T-cell (primary cell): Measurements from ENCODE around the gene RGPD6. TPM values are rescaled to one million over a fixed set of nuclear protein-coding genes. Genes with fewer than 3 reads are reported as not detected.
"Not testable (repeated sequence)": the region's sequence is repeated elsewhere in the genome, so short reads cannot be mapped to it uniquely, and the experiment has no call there.

Experiments used
- ATAC-seq, 4 experiments: fragments of 200-7000 bp in 3 of 4; fragments of 150-1000 bp in 1 of 4; cut with Tn5 transposase; replicated peaks in 1 of 4; 1 replicate in 3 of 4; 2 replicates in 1 of 4; pipeline ENCODE4 v1.10.0; 2021; ENCODE audit warnings: moderate library complexity in 3 of 4, mild to moderate bottlenecking in 2 of 4, moderate number of reproducible peaks in 1 of 4
- CTCF ChIA-PET, 2 donors: fragments of 300-600 bp; sonication (Branson Sonifier 250); formaldehyde crosslinking; loops; one replicate each; lab custom pipeline; 2022; ENCODE audit warnings: antibody characterized with exemption in 2 of 2; lab: Charles Lee
- POLR2A ChIA-PET, 2 donors: fragments of 300-600 bp; sonication (Branson Sonifier 250); formaldehyde crosslinking; loops; one replicate each; lab custom pipeline; 2022; ENCODE audit warnings: antibody characterized with exemption in 2 of 2; lab: Charles Lee
- DNase-seq, 35 experiments: peaks; one replicate each; pipeline versions ENCODE4 v3.0.0 to v3.0.0-alpha.2; 2013 to 2023
- H3K27ac ChIP-seq: one replicate; pipeline ENCODE4 v1.5.1; 2013; ENCODE audit warnings: low read length
- H3K27me3 ChIP-seq, 2 experiments: replicated peaks in 1 of 2; 1 replicate in 1 of 2; 2 replicates in 1 of 2; pipeline versions ENCODE4 v1.6.1 to v1.7.0; 2013; ENCODE audit warnings: low read length in 1 of 2, mixed read lengths in 1 of 2; ENCODE audit not compliant: control insufficient read depth in 2 of 2, insufficient read depth in 2 of 2; ENCODE audit errors: extremely low read depth in 1 of 2
- H3K36me3 ChIP-seq, 2 donors: 1 replicate in 1 of 2; 2 replicates in 1 of 2; pipeline versions ENCODE4 v1.6.1 to v1.7.0; 2013; ENCODE audit warnings: low read length in 1 of 2; ENCODE audit not compliant: control insufficient read depth in 2 of 2, insufficient read depth in 1 of 2; ENCODE audit errors: extremely low read depth in 1 of 2
- H3K4me1 ChIP-seq, 2 experiments: 1 replicate in 1 of 2; 2 replicates in 1 of 2; pipeline versions ENCODE4 v1.6.1 to v1.7.0; 2013; ENCODE audit warnings: low read length in 2 of 2, mixed read lengths in 1 of 2; ENCODE audit not compliant: insufficient read depth in 2 of 2, control insufficient read depth in 1 of 2; ENCODE audit errors: extremely low read depth in 1 of 2
- H3K4me3 ChIP-seq, 2 donors: 1 replicate in 1 of 2; 2 replicates in 1 of 2; pipeline versions ENCODE4 v1.5.1 to v1.7.0; 2013; ENCODE audit warnings: mild to moderate bottlenecking in 2 of 2, low read length in 1 of 2, moderate library complexity in 1 of 2; ENCODE audit not compliant: control insufficient read depth in 1 of 2; ENCODE audit errors: extremely low read depth in 1 of 2
- H3K9me3 ChIP-seq: 2 replicates; pipeline ENCODE4 v1.7.0; 2013
- H3K27ac Mint-ChIP-seq, 2 donors: one replicate each; pipeline ENCODE4 v1.8.0; 2020 to 2021; ENCODE audit warnings: mild to moderate bottlenecking in 2 of 2, mixed read lengths in 2 of 2
- H3K27me3 Mint-ChIP-seq, 2 donors: one replicate each; pipeline ENCODE4 v1.8.0; 2021 to 2022; ENCODE audit warnings: mixed read lengths in 2 of 2
- H3K36me3 Mint-ChIP-seq: one replicate; pipeline ENCODE4 v1.8.0; 2021; ENCODE audit warnings: mixed read lengths
- H3K4me1 Mint-ChIP-seq, 3 donors: one replicate each; pipeline ENCODE4 v1.8.0; 2020 to 2022; ENCODE audit warnings: mixed read lengths in 3 of 3, mild to moderate bottlenecking in 1 of 3
- H3K4me3 Mint-ChIP-seq, 3 donors: one replicate each; pipeline ENCODE4 v1.8.0; 2020 to 2022; ENCODE audit warnings: mild to moderate bottlenecking in 3 of 3, mixed read lengths in 3 of 3, moderate library complexity in 3 of 3
- H3K9me3 Mint-ChIP-seq, 3 donors: one replicate each; pipeline ENCODE4 v1.8.0; 2020 to 2022; ENCODE audit warnings: mixed read lengths in 3 of 3
- WGBS: methylation state at CpG from one replicate; pipeline ENCODE4 v1.1.5; 2013; ENCODE audit warnings: missing lambda C conversion rate; ENCODE audit not compliant: insufficient coverage; 5-methylcytosine and 5-hydroxymethylcytosine counted together
- total RNA-seq, 35 experiments: library from RNA in 6 of 35; stranded (reverse) in 6 of 35; fragments of 120-200 nt in 1 of 35; gene quantifications; one replicate each; pipeline versions ENCODE4 v1.2.1 to v1.2.4 and lab custom pipeline; 2013 to 2026

The RGPD6 gene
- total RNA-seq, 5 donors from 2014 or later (not counting 1 experiment from before 2014, with no cell fraction given) = 7.2 to 140 (median 19.0) TPM

DNA sequence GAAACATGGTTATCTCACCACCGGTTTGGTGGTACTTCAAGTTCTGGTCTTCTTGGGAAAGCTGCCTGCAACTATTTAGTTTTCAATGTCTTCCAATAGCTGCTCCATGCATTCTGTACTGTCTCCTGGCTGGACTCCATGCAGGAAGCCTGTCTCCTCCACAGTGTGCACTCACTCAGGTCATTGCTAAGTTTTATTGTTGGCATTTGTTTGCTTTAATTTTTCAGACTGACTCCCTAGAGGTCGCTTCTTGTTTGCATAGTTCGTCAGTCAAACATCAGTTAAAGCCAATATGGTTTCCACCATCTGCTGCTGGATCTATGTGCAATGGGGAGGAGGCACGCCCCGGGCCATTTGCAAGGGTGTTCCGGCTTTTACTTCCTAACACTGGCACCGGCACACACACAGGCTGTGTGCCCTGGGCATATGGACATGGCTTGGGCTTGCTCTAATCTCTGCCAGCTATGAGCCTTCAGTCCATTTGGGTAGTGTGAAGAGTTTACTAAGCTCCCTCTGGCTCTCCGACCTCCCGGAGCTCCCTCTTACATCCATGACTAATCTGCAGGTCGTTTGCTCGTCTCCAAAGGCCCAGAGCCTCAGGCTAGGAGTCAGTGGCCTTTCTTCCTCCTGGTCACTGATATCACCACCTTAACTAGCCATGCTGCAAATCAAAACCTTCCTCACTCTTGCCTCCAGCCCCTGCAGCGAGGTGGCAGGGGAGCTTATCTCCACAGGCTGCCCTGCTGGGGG lies 2.4 kb upstream of the RGPD6 start:
- H3K36me3 ChIP-seq, POLR2A ChIA-PET, H3K4me1 ChIP-seq, H3K4me3 Mint-ChIP-seq, CTCF ChIA-PET, H3K27me3 ChIP-seq, DNase-seq, H3K27me3 Mint-ChIP-seq, H3K27ac Mint-ChIP-seq, H3K9me3 Mint-ChIP-seq, H3K27ac ChIP-seq, H3K36me3 Mint-ChIP-seq, H3K4me3 ChIP-seq, H3K9me3 ChIP-seq, ATAC-seq, H3K4me1 Mint-ChIP-seq: not testable (repeated sequence)
- WGBS = no CpG with 5 or more reads among the region's 12 CpGs

DNA sequence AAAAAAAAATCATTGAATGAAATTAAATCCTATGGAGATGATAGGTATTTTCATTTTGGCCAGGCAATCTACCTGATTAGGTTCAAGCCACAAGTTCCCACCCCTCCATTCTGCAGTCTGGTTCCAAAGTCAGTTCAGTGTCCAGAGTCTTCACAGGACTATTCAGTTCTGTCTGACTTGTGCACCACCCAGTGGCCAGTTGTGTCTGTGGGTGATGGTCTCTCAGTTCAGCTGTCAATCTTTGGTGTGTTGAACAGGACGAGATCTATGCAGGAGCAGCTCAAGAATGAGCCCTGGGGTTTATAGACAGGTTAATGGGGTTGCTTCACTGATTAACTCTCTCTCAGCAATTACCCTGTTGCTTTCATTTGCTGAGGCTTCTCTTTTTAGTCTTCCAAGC lies 1.4 kb upstream of the RGPD6 start:
- CTCF ChIA-PET, POLR2A ChIA-PET, H3K9me3 Mint-ChIP-seq, H3K27me3 ChIP-seq, H3K36me3 ChIP-seq, H3K27ac ChIP-seq, ATAC-seq, H3K4me3 Mint-ChIP-seq, DNase-seq, H3K4me1 ChIP-seq, H3K4me3 ChIP-seq, H3K4me1 Mint-ChIP-seq, H3K27ac Mint-ChIP-seq, H3K36me3 Mint-ChIP-seq, H3K9me3 ChIP-seq, H3K27me3 Mint-ChIP-seq: not testable (repeated sequence)
- WGBS = no CpG with 5 or more reads among the region's 1 CpG

DNA sequence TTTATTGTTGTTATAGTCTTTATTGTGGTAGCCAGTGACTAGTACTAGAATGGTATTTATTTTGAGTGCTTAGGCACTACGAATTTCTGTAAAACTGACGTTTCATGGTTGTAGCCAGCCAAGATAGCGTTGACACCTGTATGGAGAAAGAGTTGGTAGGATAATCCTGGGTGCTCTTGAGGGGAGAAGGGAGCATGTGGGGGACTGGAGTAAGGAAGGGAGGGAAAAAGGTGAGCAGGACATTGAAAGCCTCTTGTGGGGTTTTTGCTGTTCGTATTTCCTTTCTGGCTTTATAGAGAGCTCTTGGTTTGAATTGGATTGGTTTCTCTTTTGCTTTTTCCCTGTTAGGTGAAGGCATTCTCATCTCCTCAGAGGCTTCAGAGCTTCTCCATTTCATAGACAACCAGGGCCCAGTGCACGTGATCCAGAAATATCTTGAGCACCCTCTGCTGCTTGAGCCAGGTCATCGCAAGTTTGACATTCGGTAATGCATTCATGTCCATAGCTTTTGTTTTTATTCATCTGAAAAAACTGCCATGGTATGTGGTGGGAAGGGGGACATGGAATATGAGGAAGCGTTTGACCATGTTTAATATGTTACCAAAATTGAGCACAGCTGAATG lies 77.2 kb downstream of the RGPD6 start:
- H3K9me3 ChIP-seq, H3K4me3 Mint-ChIP-seq, H3K36me3 ChIP-seq, H3K27ac Mint-ChIP-seq, H3K4me1 ChIP-seq, H3K9me3 Mint-ChIP-seq, DNase-seq, H3K27me3 ChIP-seq, CTCF ChIA-PET, POLR2A ChIA-PET, H3K27ac ChIP-seq, H3K4me3 ChIP-seq, H3K4me1 Mint-ChIP-seq, H3K36me3 Mint-ChIP-seq, H3K27me3 Mint-ChIP-seq: not testable (repeated sequence)
- WGBS = no CpG with 5 or more reads among the region's 8 CpGs
- peak; percentile 57 to 76 (median 66) for ATAC-seq

DNA sequence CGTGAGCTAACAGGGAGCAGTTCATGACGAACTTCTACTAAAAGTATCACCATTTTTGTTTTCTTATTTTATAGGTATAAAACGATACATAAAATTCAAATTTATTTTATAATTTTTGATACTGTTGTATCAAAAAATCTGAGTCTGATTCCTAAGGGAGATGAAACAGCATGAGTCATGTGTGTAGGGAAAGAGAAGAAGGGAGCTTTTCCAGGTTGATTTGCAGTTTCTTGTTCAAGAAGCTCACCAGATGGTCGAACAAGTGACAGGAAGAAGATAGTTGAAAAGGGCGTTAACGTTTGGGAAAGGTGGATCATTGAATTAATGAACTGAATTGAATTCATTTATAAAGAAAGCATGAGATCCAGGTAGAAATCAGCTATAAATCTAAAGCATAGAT lies 81.0 kb downstream of the RGPD6 start:
- H3K4me3 ChIP-seq, H3K27ac Mint-ChIP-seq, ATAC-seq, H3K4me3 Mint-ChIP-seq, H3K27me3 ChIP-seq, DNase-seq, CTCF ChIA-PET, H3K9me3 ChIP-seq, H3K36me3 Mint-ChIP-seq, H3K27ac ChIP-seq, H3K4me1 Mint-ChIP-seq, POLR2A ChIA-PET, H3K9me3 Mint-ChIP-seq, H3K4me1 ChIP-seq, H3K36me3 ChIP-seq, H3K27me3 Mint-ChIP-seq: not testable (repeated sequence)
- no CpG with 5 or more reads among the region's 6 CpGs for WGBS

DNA sequence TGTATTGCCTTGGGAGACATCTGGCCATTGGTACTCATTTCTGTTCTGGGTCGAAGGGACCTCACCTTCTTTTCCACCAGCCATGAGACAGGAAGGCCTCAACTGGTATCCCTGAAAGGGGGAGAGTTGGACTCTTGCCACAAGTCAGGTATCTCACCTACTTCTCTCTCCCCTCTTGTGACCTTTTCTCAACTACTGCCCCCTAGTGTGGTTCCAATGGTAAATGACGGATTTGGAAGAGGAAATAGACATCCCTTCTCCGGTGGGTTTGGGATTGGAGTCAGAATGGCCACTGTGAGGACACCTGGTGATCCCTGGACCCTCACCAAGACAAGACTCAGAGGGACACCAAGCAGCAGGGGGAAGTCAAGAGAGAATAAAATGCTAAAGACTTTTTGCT lies 82.5 kb downstream of the RGPD6 start:
- H3K4me1 Mint-ChIP-seq, H3K4me3 ChIP-seq, H3K27ac Mint-ChIP-seq, H3K36me3 Mint-ChIP-seq, POLR2A ChIA-PET, H3K9me3 Mint-ChIP-seq, CTCF ChIA-PET, H3K4me3 Mint-ChIP-seq, H3K36me3 ChIP-seq, DNase-seq, H3K27ac ChIP-seq, ATAC-seq, H3K27me3 ChIP-seq, H3K4me1 ChIP-seq, H3K9me3 ChIP-seq, H3K27me3 Mint-ChIP-seq: not testable (repeated sequence)
- WGBS = no CpG with 5 or more reads among the region's 3 CpGs

DNA sequence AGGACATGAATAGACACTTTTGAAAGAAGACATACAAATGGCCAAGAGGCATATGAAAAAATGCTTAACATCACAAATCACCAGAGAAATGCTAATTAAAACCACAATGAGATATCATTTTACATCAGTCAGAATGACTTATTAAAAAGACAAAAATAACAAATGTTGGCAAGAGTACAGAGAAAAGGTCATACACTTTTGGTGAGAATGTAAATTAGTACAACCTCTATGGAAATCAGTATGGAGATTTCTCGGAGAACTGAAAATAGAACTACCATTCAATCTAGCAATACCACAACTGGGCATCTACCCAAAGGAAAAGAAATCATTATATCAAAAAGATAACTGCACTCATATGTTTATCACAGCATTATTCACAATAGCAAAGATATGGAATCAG lies 88.0 kb downstream of the RGPD6 start:
- H3K27ac ChIP-seq, POLR2A ChIA-PET, H3K27me3 ChIP-seq, H3K4me3 ChIP-seq, H3K27ac Mint-ChIP-seq, H3K27me3 Mint-ChIP-seq, H3K4me1 ChIP-seq, H3K36me3 ChIP-seq, DNase-seq, H3K4me3 Mint-ChIP-seq, H3K4me1 Mint-ChIP-seq, CTCF ChIA-PET, ATAC-seq, H3K9me3 Mint-ChIP-seq, H3K9me3 ChIP-seq, H3K36me3 Mint-ChIP-seq: not testable (repeated sequence)
- no CpG with 5 or more reads among the region's 1 CpG for WGBS
